Kidney epithelial cell (primary cell): ENCODE data around the gene WNT1. TPM values are rescaled to one million over a fixed set of nuclear protein-coding genes. Genes with fewer than 3 reads are reported as not detected.
A peak's percentile ranks its signal among the peaks of the same experiment; 100 is the strongest.

Experiments used
- DNase-seq: peaks from one replicate; pipeline ENCODE4 v3.0.0-alpha.2; 2010; ENCODE audit warnings: low read depth
- H3K27me3 ChIP-seq: 2 replicates; pipeline ENCODE4 v1.6.0; 2011; ENCODE audit warnings: low read length; ENCODE audit not compliant: control insufficient read depth, insufficient read depth
- H3K36me3 ChIP-seq: 2 replicates; pipeline ENCODE4 v1.5.1; 2011; ENCODE audit warnings: low read length; ENCODE audit not compliant: control insufficient read depth, insufficient read depth
- H3K4me3 ChIP-seq: 2 replicates; pipeline ENCODE4 v1.5.1; 2011; ENCODE audit warnings: low read depth, mild to moderate bottlenecking, control low read depth, low read length
- CTCF ChIP-seq: IDR thresholded peaks from 2 replicates; pipeline ENCODE4 v1.5.1; 2011; ENCODE audit warnings: mild to moderate bottlenecking, moderate library complexity, low read length, control low read depth, inconsistent platforms; ENCODE audit not compliant: insufficient read depth, poor library complexity, severe bottlenecking
- total RNA-seq: library from RNA; depleted of rRNA; stranded (reverse); fragments of >200 nt; gene quantifications from 2 replicates; pipeline ENCODE4 v1.2.3, GENCODE V29; 2015

WNT1 gene
- total RNA-seq, 1 donor from 2014 or later: not detected

- H3K36me3 ChIP-seq: no peaks in the 10 kb centered on the region
- no peak for TF ChIP-seq CTCF
- no peak for DNase-seq
- H3K27me3 ChIP-seq: peaks cover 91% of the 10 kb centered on the region
- no peak overlapping the region for H3K4me3 ChIP-seq
These were observed 2.3 kb downstream of the WNT1 start for GRCh38 chr12:48980389-48980952.

GRCh38 chr12:48980953-48981756, 3.0 kb downstream of the WNT1 start:
- Histone ChIP-seq H3K4me3 (no peak overlapping the region), H3K36me3 (no peaks in the 10 kb centered on the region), H3K27me3 (peaks cover 93% of the 10 kb centered on the region)
- peak; percentile 15 for TF ChIP-seq CTCF
- DNase-seq: no peak

GRCh38 chr12:48981757-48982157, 3.6 kb downstream of the WNT1 start:
- Histone ChIP-seq H3K36me3 (no peaks in the 10 kb centered on the region), H3K27me3 (peaks cover 95% of the 10 kb centered on the region), H3K4me3 (no peak overlapping the region)
- TF ChIP-seq CTCF: no peak
- DNase-seq: no peak

- H3K36me3 ChIP-seq: no peaks in the 10 kb centered on the region
- TF ChIP-seq CTCF: no peak
- H3K4me3 ChIP-seq: no peak overlapping the region
- DNase-seq: no peak
- H3K27me3 ChIP-seq: peaks cover 95% of the 10 kb centered on the region
These were observed 4.4 kb downstream of the WNT1 start for GRCh38 chr12:48982397-48983080.

- TF ChIP-seq CTCF: no peak
- Histone ChIP-seq H3K4me3 (no peak overlapping the region), H3K27me3 (peaks cover 84% of the 10 kb centered on the region), H3K36me3 (no peaks in the 10 kb centered on the region)
- no peak for DNase-seq
These were observed 7.4 kb downstream of the WNT1 start for GRCh38 chr12:48985475-48985897.
